CD4-positive, alpha-beta T cell treated with Interleukin-15 for 4 hours (primary cell): ENCODE results near the gene HORMAD1.
"Not testable (repeated sequence)": the region's sequence is repeated elsewhere in the genome, so short reads cannot be mapped to it uniquely, and the experiment has no call there.

ENCODE experiments used
- DNase-seq: peaks from one replicate; pipeline ENCODE4 v3.0.0-alpha.2; 2020; ENCODE audit warnings: low spot score

Gene HORMAD1

DNA sequence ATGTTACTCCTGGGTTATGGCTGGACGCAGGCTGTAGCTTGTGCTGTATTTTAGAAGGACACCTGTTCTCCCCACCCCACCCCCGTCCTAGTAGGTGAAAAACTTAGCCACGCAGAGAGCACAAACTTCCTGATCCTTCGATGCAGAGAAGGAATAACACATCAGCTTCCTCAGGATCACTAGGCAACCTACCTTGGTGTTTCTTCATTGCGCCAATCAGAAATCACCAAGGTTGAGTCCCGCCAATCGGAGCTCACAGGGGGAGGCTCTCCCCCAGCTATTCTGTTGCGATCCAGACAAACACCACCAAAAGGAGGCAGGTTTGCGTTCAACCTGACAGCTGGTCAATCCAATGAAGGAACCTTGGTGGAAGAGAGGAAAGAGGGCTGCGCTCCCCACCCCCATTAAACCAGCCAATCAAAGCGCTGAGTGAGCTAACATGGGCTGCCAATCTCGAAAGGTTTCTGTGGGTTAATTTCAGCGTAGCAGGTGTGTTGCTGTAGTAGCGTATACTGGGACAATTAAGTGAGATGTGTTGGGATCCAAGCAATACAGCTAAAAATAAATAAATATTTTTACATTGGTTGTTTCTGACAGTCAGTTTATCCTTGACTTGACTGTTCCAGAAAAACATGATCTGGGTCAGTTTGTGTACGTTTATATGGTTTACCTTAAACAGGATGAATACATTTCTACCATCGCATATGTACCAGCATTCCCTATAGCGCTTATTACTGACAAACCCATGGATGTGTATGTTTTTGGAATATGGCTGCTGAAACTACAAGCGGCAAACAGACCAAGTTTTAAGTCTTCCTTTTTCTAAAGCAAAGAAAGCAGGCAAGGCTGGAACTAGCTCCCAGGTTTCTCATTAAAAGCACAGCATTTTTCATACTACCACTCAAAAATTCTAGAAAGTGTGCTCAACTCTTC is 23.4 kb downstream of the HORMAD1 start, which contains the start of gene GOLPH3L:
GOLPH3L (minus strand) TSS at position 160 of the 933 bp plus-strand sequence. CDS start 2,316 bp downstream, outside the sequence.
- DNase-seq = peak; percentile 96

DNA sequence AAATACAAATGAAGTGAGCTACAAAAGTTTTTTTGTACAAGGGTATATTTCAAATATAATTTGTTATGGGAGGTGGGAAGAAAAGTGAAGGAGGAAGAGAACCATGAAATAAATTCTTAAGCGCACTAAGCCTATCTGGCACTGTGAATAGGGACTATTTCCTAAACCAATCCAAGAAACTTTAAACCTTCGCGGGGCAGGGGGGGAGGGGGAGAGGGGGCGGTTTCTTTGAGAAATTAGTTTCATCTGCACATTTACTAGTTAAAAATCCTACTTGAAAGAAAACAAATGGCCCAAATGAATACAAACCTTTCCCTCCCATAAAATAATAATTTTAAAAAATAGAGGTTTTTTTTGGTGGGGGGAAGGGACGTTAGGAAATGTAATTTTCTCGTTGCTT is 24.1 kb downstream of the HORMAD1 start:
- no peak for DNase-seq

DNA sequence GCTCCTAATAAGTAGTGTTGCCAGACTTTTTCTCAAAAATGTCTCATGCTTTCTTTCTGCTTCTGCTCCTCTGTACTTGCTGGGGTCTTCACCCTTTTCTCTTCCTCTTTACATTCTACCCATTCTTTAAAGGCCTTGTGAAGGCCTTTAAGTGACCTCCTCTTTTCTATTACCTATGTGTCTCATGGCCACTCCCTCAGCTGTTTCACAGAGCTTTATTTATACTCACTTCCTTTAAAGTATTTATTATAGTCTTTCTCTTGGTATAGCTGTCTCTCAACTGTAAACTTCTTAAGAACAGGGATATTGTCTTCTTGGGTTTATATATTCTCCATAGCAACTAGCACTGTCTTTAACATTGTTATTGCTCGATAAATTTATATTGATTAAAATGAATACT is 24.5 kb downstream of the HORMAD1 start:
- no peak for DNase-seq

DNA sequence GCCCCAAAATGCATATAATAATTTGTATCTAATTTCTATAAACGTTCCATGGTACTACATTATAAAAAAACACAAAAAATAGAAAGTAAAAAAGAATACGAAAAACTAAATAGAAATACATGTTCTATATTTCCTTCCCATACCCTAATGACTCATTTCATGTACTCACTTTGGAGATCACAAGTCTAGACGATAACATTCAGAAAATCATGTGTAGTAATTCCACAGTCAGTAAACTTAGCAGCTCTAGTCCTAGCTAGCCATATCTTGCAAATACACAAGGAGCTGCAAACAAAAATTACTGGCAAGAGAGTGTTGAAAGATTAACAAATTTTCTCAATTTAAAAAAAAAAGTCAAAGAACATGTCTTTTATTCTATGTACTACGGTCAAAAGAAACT is 25.1 kb downstream of the HORMAD1 start:
- DNase-seq = no peak

DNA sequence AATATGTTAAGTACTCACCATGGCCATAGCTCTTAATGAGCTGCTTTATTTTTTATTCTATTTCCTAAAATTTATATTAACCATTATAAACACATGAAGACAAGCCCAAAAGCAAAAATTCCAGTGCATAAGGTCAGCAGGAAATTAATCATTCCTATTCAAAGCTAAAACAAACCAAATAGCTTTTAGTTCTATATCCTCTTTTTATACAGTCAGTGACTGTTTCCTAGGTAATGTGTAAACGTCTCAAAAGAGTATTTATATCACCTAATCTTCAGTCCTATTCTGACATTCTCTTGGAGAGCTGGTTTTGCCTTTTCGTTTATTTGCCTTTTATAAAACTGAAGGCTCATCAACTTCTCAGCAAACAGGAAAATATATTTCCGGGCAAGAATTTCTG is 28.0 kb downstream of the HORMAD1 start:
- DNase-seq = no peak

DNA sequence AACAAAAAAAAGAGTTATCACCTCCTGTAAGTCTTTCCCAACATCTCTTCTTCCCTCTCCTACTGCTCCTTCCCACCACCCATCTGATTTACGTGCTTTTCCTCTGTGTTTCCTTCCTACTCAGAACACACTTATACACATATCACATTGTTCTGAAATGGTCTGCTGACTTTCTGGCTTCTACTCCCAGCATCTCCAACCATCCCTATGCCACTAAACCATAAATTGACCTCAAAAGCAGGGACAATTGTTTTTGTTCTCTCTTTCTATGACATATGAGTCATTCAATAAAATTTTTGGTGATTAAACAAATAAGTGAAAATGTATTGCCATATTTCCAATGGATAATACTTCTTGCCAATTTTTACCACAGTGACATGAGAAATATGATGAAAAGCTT is 31.9 kb downstream of the HORMAD1 start:
- DNase-seq = no peak

DNA sequence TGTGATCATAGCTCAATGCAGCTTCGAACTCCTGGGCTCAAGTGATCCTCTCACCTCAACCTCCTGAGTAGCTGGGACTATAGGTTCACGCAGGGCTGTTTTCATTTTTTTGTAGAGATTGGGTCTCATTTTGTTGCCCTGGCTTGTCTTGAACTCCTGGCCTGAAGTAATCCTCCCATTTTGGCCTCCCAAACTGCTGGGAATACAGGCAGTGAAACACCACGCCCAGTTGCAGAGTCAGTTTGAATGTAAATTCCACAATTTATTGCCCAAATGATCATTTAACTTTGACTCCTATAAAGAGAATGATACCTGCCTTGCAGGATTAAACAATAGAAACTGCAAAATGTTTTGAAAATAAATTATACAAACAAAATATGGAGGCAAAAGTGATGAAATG is 34.4 kb downstream of the HORMAD1 start:
- DNase-seq = no peak

DNA sequence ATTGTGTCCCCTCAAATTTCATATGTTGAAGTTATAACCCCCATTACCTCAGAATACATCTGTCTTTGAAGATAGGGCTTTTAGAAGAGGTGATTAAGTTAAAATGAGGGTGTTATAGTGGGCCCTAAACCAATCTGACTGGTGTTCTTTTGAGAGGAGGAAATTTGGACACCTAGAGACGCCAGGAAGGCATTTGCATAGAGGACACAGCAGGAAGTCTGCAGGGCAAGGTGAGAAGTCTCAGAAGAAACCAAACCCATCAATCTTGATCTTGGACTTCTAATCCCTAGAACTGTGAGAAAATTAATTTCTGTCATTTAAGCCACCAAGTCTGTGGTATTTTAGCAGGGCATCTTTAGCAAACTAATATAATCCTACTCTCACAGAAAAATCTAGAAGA is 36.8 kb downstream of the HORMAD1 start:
- peak; percentile 19 for DNase-seq

DNA sequence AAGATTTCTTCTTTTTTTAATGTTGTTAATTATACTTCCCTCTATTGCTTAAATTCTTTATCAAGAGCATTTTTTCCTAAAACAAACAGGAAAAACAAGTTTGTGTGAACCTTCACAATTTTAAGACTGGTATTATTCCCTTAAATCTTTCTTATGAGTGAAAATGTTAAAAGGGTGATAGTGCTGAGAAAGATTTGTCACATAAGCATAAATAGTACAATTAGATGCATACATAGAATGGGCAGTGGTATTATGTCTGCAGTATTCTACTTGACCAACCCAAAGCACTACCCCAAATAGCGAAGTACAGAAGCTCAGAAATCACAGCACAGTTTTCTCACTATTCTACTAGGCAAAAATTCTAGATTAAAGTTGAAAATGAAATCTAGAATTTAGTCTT is 41.7 kb downstream of the HORMAD1 start:
- no peak for DNase-seq

DNA sequence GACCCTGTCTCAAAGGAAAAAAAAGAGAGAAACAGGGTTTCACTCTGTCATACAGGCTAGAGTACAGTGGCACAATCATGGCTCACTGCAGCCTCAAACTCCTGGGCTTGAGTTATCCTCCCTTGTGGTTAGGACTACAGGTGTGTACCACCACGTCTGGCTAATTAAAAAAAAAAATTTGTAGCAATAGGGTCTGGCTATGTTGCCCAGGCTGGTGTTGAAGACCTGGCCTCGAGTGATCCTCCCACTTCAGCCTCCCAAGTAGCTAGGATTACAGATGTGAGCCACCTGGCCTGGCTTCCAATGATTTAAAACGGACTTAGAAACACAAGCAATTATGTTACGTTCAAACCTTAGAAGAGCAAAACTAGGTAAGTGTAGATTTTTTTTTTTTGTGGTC is 45.8 kb downstream of the HORMAD1 start:
- DNase-seq = no peak

DNA sequence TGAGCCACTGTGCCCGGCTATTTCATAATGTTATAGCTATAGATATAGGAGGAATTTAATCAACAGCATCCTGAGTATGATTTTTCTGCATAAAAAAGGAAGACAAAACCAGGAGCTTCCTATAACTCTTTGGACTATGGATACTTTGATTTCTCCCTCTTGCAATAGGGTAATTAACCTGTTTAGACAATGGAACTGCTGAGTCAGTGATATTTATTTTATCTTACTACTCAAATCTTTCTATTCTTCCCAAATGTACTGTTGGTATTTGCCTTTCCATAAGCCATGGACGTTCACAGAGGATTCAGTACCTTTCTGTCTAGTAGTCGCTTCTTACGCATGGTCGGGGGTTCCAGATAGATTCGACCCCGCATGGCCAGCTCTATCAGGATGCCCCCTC is 57.4 kb downstream of the HORMAD1 start:
- no peak for DNase-seq

DNA sequence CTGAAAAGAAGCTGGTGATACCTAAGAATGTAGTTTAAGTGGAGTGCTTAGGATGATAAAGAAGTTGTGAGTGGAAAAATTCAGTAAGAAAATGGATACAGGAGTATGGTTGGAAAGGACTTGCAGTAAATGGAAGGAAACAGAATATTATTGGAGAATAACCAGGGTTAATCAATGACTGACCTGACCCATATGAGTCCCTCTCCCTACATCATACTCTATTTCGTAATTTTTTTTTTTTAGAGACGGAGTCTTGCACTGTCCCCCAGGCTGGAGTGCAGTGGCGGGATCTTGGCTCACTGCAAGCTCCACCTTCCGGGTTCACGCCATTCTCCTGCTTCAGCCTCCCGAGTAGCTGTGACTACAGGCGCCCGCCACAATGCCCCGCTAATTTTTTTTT is 57.9 kb downstream of the HORMAD1 start:
- DNase-seq = no peak

DNA sequence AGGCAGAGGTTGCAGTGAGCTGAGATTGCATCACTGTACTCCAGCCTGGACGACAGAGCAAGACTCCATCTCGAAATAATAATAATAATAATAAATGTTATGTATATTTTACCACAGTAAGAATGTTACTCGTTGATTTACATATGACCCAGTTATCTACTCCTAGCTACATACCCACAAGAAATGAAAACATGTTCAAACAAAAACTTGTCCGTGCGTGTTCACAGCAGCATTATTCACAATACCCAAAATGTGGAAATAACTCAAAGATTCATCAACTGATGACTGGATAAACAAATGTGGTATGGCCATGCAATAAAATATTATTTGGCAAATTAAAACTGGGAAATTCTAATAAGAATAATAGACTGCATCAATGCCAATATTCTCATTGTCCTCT is 59.5 kb downstream of the HORMAD1 start:
- no peak for DNase-seq

DNA sequence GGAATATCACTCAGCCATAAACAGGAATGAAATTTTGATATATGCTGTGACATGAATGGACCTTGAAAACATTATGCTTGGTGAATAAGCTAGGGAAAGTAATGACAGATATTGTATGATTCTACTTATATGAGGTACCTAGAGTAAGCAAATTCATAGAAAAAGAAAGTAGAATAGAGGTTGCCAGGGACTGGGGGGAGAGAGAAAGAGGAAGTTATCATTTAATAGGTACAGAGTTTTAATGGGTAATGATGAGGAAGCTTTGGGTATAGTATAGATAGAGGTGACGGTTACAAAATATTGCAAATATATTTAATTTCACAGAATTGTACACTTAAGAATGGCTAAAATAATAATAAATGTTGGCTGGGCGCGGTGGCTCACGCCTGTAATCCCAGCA is 60.1 kb downstream of the HORMAD1 start:
- no peak for DNase-seq

DNA sequence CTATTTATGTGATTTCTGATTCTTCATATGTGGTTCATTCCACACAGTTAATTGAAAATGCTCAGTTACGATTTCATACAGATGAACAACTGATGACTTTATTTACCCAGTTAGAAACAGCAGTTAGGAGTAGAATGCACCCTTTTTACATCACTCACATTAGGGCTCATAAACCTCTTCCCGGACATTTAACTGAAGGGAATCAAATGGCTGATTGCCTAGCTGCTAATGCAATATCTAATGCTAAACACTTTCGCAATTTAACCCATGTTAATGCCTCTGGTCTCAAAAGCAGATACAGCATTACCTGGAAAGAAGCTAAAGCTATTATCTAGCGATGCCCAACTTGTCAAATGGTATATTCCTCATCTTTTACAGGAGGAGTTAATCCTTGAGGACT is 63.6 kb downstream of the HORMAD1 start:
- DNase-seq = not testable (repeated sequence)

DNA sequence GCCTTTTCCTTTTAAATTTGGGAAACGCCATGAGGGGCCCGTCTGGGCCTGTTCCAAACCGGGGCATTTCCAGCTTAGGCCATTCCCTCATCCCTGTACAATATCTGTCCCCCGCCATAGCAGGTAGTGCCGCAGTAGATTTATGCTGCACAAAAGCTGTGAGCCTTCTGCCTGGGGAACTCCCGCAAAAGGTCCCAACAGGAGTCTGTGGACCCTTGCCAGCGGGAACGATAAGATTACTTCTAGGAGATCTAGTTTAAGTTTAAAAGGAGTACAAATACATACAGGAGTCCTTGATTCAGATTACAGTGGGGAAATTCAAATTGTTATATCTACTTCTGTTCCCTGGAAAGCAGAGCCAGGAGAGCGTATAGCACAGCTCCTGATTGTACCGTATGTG is 66.1 kb downstream of the HORMAD1 start:
- DNase-seq = not testable (repeated sequence)

DNA sequence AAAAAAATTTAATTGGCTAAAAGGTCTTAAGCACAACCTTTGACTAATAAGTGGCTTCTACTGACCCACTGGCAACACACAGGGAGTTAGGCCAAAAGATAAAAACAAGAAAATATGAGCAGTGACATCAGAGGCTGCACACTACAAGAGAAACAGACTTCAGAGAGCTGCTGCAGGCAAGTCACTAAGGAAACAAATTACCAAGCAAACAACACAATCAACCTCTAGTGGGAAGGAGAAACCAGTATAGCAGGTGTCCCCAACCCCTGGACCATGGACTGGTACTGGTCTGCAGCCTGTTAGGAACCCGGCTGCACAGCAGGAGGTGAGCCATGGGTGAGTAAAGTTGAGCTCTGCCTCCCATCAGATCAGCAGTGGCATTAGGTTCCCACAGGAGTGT is 70.5 kb downstream of the HORMAD1 start:
- no peak for DNase-seq

DNA sequence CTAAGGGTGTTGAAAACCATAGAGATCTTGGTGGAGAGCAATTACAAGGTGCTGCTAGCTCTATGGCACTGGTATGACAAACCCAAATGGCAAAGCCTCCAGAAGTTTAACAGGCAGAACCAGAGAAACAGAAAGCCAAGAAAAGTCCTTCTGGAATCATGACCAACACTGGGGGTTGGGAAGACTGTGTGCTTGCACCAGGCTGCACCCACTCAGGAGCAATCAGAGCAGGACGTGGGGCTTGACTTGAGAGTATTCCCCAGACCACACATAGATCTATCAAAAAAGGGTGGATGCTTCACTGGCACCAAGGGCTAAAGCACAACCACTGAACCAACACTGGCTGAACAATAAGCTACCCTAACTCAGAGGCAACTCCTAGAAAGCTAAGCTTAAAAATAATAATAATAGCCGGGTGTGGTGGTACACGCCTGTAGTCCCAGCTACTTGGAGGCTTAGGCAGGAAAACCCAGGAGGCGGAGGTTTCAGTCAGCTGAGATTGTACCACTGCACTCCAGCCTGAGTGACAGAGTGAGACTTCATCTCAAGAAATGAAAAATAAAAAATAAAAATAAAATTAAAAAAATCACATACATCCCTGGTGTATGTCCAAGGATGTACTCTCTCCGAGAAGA is 71.1 kb downstream of the HORMAD1 start:
- no peak for DNase-seq
